ENCODE measurements around the gene IZUMO2.

The IZUMO2 gene

GRCh38 chr19:50162988-50163387 lies at the start of gene IZUMO2:
Gene IZUMO2 (minus strand): TSS chr19:50163281. CDS start chr19:50163194, 87 bp downstream.
- TF ChIP-seq CTCF (IDR thresholded peaks at IDR 0.05; ENCODE audit: low read depth, low read length, missing control alignments): no peak
- DNase-seq (ENCODE audit: extremely low read depth, low read depth): no peak
- H3K4me3 ChIP-seq (replicated peaks; ENCODE audit: low read depth, low read length): no peak within 1 kb of the TSS

GRCh38 chr19:50210425-50210824 lies 47.3 kb upstream of the IZUMO2 start:
- no peak for TF ChIP-seq CTCF (IDR thresholded peaks at IDR 0.05; ENCODE audit: low read depth, low read length, missing control alignments)
- DNase-seq (ENCODE audit: extremely low read depth, low read depth): no peak
- no peak overlapping the region for H3K4me3 ChIP-seq (replicated peaks; ENCODE audit: low read depth, low read length)

- DNase-seq (ENCODE audit: extremely low read depth, low read depth): no peak
- H3K4me3 ChIP-seq (replicated peaks; ENCODE audit: low read depth, low read length): no peak overlapping the region
- no peak for TF ChIP-seq CTCF (IDR thresholded peaks at IDR 0.05; ENCODE audit: low read depth, low read length, missing control alignments)
Observed at GRCh38 chr19:50209131-50209530, 46.0 kb upstream of the IZUMO2 start.

GRCh38 chr19:50207730-50208129 lies 44.6 kb upstream of the IZUMO2 start:
- H3K4me3 ChIP-seq (replicated peaks; ENCODE audit: low read depth, low read length): no peak overlapping the region
- DNase-seq (ENCODE audit: extremely low read depth, low read depth): no peak

GRCh38 chr19:50206191-50206590 lies 43.1 kb upstream of the IZUMO2 start:
- DNase-seq (ENCODE audit: extremely low read depth, low read depth): no peak
- no peak overlapping the region for H3K4me3 ChIP-seq (replicated peaks; ENCODE audit: low read depth, low read length)
- no peak for TF ChIP-seq CTCF (IDR thresholded peaks at IDR 0.05; ENCODE audit: low read depth, low read length, missing control alignments)

More at GRCh38 chr19:50207730-50208129, 44.6 kb upstream of the IZUMO2 start:
- TF ChIP-seq CTCF (IDR thresholded peaks at IDR 0.05; ENCODE audit: low read depth, low read length, missing control alignments): no peak

GRCh38 chr19:50205681-50206138 lies 42.6 kb upstream of the IZUMO2 start:
- no peak for DNase-seq (ENCODE audit: extremely low read depth, low read depth)
- H3K4me3 ChIP-seq (replicated peaks; ENCODE audit: low read depth, low read length): no peak overlapping the region
- TF ChIP-seq CTCF (IDR thresholded peaks at IDR 0.05; ENCODE audit: low read depth, low read length, missing control alignments): no peak

All from HFF-Myc (cell line).